IPS-20b (cell line): ENCODE data around the gene MAGI1.

Experiments
- H3K27ac ChIP-seq: one replicate; pipeline ENCODE4 v1.5.1; 2013; ENCODE audit warnings: low read length
- H3K27me3 ChIP-seq: 2 replicates; pipeline ENCODE4 v1.6.1; 2013; ENCODE audit warnings: mild to moderate bottlenecking, low read length, inconsistent platforms; ENCODE audit not compliant: insufficient read depth
- H3K36me3 ChIP-seq: 2 replicates; pipeline ENCODE4 v1.6.1; 2013; ENCODE audit warnings: low read depth, mild to moderate bottlenecking, inconsistent platforms, low read length, moderate library complexity; ENCODE audit not compliant: insufficient read depth
- H3K4me1 ChIP-seq: 2 replicates; pipeline ENCODE4 v1.6.1; 2013; ENCODE audit warnings: mild to moderate bottlenecking, control low read depth, inconsistent platforms, low read length, moderate library complexity; ENCODE audit not compliant: insufficient read depth
- H3K4me3 ChIP-seq: 2 replicates; pipeline ENCODE4 v1.5.1; 2013; ENCODE audit warnings: mild to moderate bottlenecking, low read length, inconsistent platforms
- H3K9ac ChIP-seq: 2 replicates; pipeline ENCODE4 v1.6.1; 2013; ENCODE audit warnings: low read depth, mild to moderate bottlenecking, inconsistent platforms, low read length, moderate library complexity
- H3K9me3 ChIP-seq: 2 replicates; pipeline ENCODE4 v1.6.1; 2013; ENCODE audit warnings: mild to moderate bottlenecking, low read depth, low read length, inconsistent platforms; ENCODE audit not compliant: insufficient read depth

Gene MAGI1

DNA sequence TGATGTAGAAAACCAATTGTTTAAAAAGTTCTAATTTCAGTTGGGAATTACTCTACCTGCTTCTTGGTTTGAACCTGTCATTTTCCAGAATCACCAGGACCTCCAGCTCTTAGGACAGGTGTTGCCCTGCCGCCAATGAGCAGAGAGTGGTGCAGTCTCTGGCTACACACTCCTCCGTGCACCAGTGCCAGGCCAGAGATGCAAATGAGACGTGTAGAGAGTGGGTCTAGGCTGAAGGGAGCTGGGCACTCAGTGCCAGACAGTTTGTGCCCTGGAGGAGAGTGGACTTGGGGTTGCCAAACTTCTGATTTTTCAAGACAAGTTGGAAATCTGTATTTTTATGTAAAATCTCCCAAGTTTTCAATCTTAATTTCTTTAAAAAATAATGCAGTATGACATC lies 566.2 kb downstream of the MAGI1 start:
- Histone ChIP-seq H3K9me3 (no peaks in the 10 kb centered on the region), H3K9ac (no peak overlapping the region), H3K4me3 (no peak overlapping the region), H3K27me3 (no peaks in the 10 kb centered on the region), H3K36me3 (peaks cover 21% of the 10 kb centered on the region; the same call in 1 of the 2 replicates), H3K4me1 (peaks cover 11% of the 10 kb centered on the region; the same call in 1 of the 2 replicates), H3K27ac (no peak overlapping the region)

DNA sequence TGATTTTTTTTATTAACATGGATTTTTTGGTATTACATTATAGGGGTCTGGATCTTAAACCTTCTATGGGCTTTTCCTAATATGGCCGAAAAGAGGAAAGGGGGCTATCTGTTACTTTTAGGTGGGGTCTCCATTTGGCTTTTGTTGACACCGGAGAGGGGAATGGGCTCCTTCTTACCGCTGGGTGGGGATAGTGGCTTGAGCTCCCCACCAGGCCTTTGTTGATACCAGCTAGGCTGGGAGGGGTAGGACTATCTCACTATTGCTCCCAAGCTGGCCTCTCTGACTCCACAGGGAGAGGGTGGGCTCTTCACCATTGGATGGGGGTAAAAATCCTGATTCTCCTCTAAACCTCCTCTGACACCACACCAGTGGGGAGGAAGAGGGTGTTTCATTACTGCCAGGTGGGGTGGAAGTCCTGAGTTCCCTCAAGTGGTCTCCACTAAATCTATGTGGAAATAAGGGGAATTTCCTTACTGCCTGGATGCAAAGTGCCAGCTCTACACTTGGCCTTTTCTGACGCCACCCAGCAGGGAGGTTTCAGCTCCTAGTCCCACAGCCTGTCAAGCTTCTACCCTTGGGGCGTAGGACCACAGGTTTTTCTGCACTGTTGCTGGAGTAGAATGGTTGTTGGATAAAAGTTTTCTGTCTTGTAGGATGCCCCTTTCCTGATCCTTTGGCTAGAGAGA lies 572.3 kb downstream of the MAGI1 start:
- no peak overlapping the region for H3K4me3 ChIP-seq

DNA sequence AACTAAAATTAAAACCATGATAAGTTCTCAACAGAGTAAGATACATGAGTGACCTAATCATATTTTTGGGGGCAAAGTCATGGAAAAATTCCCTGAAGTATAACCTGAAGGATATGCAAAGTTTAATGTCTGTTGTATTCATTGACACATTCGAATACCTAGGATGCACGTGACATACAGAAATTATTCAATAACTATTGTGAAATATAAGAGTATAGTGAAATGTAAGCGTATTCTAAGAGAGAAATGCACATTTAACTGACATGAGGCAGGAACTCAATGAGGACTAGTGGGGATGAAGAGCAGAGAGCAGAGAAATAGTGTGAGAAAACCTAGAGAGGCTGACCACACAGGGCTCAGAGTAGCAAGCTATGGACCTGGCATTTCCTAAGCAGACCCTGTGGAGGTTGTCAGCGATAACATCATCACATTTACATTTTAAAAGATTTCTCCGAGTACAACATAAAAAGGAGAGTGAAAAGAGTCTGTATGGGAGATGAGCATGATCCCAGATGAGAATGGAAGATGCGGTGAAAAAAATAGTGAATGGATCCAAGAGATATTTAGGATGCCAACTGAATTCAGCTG lies 588.8 kb downstream of the MAGI1 start:
- no peaks in the 10 kb centered on the region for H3K9me3 ChIP-seq
- no peaks in the 10 kb centered on the region for H3K27me3 ChIP-seq
- H3K27ac ChIP-seq, result no peak overlapping the region
- no peak overlapping the region for H3K4me3 ChIP-seq
- H3K4me1 ChIP-seq, result 0 out of 2 replicates have a peak, but pooled peaks cover 5% of the 10 kb centered on the region
- no peak overlapping the region for H3K9ac ChIP-seq
- H3K36me3 ChIP-seq, result peaks cover 18% of the 10 kb centered on the region; the same call in 1 of the 2 replicates

More for the DNA sequence above, 572.3 kb downstream of the MAGI1 start:
- no peaks in the 10 kb centered on the region for H3K9me3 ChIP-seq
- H3K36me3 ChIP-seq, result peaks cover 11% of the 10 kb centered on the region; the same call in 1 of the 2 replicates
- no peak overlapping the region for H3K27ac ChIP-seq
- no peaks in the 10 kb centered on the region for H3K27me3 ChIP-seq
- no peak overlapping the region for H3K9ac ChIP-seq
- H3K4me1 ChIP-seq, result peaks cover 12% of the 10 kb centered on the region; the same call in 1 of the 2 replicates

DNA sequence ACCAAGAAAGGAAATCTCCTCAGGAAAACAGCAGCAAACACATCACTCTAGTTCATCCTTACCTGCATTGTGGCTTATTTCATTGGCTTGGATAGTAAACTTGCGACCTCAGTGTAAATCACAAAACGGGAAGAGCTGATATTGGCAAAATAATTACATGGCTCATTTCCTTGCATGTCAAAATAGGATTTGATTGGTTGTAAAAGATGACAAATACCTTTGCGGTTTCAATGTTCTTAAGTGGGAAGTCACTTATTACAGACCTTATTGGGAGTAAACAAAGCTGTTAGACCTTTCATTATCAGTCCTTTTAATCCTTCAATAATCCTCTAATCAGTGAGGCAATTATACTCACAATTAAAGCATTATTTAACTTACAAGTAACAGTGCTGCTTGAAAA lies 590.6 kb downstream of the MAGI1 start:
- no peak overlapping the region for H3K4me3 ChIP-seq
- H3K27ac ChIP-seq, result no peak overlapping the region
- H3K36me3 ChIP-seq, result peaks cover 18% of the 10 kb centered on the region; the same call in 1 of the 2 replicates
- H3K9ac ChIP-seq, result no peak overlapping the region
- H3K27me3 ChIP-seq, result no peaks in the 10 kb centered on the region
- H3K4me1 ChIP-seq, result peaks cover 10% of the 10 kb centered on the region; the same call in 1 of the 2 replicates
- no peaks in the 10 kb centered on the region for H3K9me3 ChIP-seq

DNA sequence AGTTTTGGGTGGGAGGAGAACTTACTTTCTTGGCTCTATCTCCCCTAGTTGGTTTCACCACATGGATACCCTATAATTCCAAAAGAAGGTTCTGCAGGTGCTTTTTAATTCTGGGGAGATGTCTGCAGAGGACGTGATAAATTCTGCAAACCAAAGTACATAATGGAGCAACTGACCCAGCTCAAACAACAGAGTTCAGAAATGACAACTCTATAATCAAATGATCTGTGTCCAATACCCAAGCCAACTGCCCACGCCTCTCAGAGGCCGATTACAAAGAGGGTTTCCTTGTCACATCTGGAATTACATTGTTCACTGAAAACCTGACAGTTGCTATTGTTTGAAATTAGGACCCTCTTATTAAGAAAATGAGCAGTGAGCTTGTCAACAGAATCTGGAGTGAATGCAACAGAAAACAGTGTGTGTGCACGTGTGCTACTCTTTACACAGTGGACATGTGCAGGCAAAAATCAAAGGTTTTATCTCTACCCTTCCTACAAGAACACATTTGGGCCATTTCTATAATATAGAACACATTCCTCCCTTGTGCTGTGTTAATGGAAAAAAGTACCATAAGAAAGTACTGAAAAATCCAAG lies 593.0 kb downstream of the MAGI1 start:
- Histone ChIP-seq H3K27ac (no peak overlapping the region), H3K4me3 (no peak overlapping the region), H3K4me1 (peaks cover 10% of the 10 kb centered on the region; the same call in 1 of the 2 replicates), H3K27me3 (no peaks in the 10 kb centered on the region), H3K9ac (no peak overlapping the region), H3K36me3 (peaks cover 16% of the 10 kb centered on the region; the same call in 1 of the 2 replicates), H3K9me3 (no peaks in the 10 kb centered on the region)

GRCh38 chr3:65444447-65444815 lies 594.3 kb downstream of the MAGI1 start:
- Histone ChIP-seq H3K9me3 (no peaks in the 10 kb centered on the region), H3K27me3 (no peaks in the 10 kb centered on the region), H3K4me1 (peaks cover 8% of the 10 kb centered on the region; the same call in 1 of the 2 replicates), H3K4me3 (no peak overlapping the region), H3K27ac (no peak overlapping the region), H3K9ac (no peak overlapping the region), H3K36me3 (peaks cover 17% of the 10 kb centered on the region; the same call in 1 of the 2 replicates)

DNA sequence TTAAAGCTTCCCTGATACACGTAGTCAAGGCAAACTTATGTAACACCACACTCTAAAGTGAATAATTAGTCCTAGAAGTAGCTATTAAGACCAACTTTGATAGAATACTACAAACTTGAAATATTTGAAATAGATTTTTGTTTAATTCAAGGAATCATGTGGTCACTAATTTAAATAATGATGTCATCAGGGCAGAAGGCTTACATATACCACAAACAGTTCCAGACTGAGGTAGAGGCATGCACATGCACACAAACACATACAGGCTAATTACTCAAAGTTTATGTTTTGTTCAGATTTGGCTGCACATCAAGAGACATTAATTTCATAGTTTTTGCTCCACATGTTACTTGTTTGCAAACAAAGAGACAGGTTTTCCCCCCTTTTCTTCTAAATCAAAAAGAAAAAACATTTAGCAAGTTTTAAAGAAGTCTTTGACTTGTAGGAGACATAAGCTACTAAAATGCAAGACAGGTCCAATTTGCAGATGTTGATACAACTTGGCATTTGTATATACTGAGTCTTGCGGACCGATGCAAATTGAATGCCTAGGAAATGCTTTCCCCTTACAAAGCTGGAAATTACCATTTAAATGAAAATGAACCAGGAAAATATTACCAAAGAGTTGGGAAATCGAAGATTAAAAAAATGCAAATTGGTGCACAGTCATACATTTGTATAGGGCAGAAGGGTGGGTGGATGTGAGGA lies 594.8 kb downstream of the MAGI1 start:
- Histone ChIP-seq H3K4me3 (no peak overlapping the region), H3K9ac (no peak overlapping the region), H3K4me1 (peaks cover 8% of the 10 kb centered on the region; the same call in 1 of the 2 replicates), H3K9me3 (no peaks in the 10 kb centered on the region), H3K36me3 (peaks cover 22% of the 10 kb centered on the region), H3K27ac (no peak overlapping the region), H3K27me3 (no peaks in the 10 kb centered on the region)

- Histone ChIP-seq H3K36me3 (peaks cover 54% of the 10 kb centered on the region), H3K27ac (no peak overlapping the region)
These were observed 599.0 kb downstream of the MAGI1 start for GRCh38 chr3:65439641-65440284.

GRCh38 chr3:65438612-65439011 lies 600.1 kb downstream of the MAGI1 start:
- Histone ChIP-seq H3K27ac (no peak overlapping the region), H3K4me1 (peaks cover 2% of the 10 kb centered on the region; the same call in 1 of the 2 replicates), H3K27me3 (no peaks in the 10 kb centered on the region), H3K36me3 (peaks cover 66% of the 10 kb centered on the region), H3K4me3 (no peak overlapping the region), H3K9me3 (no peaks in the 10 kb centered on the region), H3K9ac (no peak overlapping the region)

More at GRCh38 chr3:65439641-65440284, 599.0 kb downstream of the MAGI1 start:
- no peaks in the 10 kb centered on the region for H3K27me3 ChIP-seq
- no peak overlapping the region for H3K4me3 ChIP-seq
- H3K9ac ChIP-seq, result no peak overlapping the region
- H3K4me1 ChIP-seq, result peaks cover 8% of the 10 kb centered on the region; the same call in 1 of the 2 replicates
- H3K9me3 ChIP-seq, result no peaks in the 10 kb centered on the region

DNA sequence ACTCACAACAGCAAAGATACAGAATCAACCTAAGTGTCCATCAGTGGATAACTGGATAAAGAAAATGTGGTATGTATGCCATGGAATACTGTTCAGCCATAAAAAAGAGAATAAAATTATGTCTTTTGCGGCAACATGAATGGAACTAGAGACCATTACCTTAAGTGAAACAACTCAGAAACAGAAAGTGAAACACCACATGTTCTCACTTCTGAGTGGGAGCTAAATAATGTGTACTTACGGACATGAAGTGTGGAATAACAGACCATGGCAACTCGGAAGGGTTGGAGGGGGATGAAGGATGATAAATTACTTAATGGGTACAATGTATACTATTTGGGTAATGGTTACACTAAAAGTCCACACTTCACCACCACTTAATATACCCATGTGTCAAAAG lies 600.6 kb downstream of the MAGI1 start:
- no peak overlapping the region for H3K4me3 ChIP-seq
- no peak overlapping the region for H3K9ac ChIP-seq
- no peaks in the 10 kb centered on the region for H3K27me3 ChIP-seq
- H3K9me3 ChIP-seq, result no peaks in the 10 kb centered on the region
- H3K27ac ChIP-seq, result no peak overlapping the region
- H3K4me1 ChIP-seq, result peaks cover 2% of the 10 kb centered on the region; the same call in 1 of the 2 replicates
- peaks cover 71% of the 10 kb centered on the region for H3K36me3 ChIP-seq

- Histone ChIP-seq H3K9ac (no peak overlapping the region), H3K27ac (no peak overlapping the region), H3K4me3 (no peak overlapping the region), H3K9me3 (no peaks in the 10 kb centered on the region), H3K36me3 (peaks cover 80% of the 10 kb centered on the region), H3K27me3 (no peaks in the 10 kb centered on the region), H3K4me1 (peaks cover 2% of the 10 kb centered on the region; the same call in 1 of the 2 replicates)
These were observed 602.1 kb downstream of the MAGI1 start for GRCh38 chr3:65436580-65436979.
